ENCODE results near the gene NPLOC4. TPM values are rescaled to one million over a fixed set of nuclear protein-coding genes. Genes with fewer than 3 reads are reported as not detected.
A peak's percentile ranks its signal among the peaks of the same experiment; 100 is the strongest.

Gene NPLOC4
- total and polyA plus RNA-seq, 2 of the 13 experiments (the other 11 are each of a cell fraction or from before 2014, with no cell fraction given): 57.0 to 97.0 TPM

GRCh38 chr17:81518785-81519283, 118.1 kb downstream of the NPLOC4 start (continued):
- TF ChIP-seq ZHX1 (CRISPR knock-in tag; IDR thresholded peaks at IDR 0.05; ENCODE audit: low read depth) (no peak), IRX3 (CRISPR knock-in tag; IDR thresholded peaks at IDR 0.05; ENCODE audit: borderline replicate concordance, low read depth) (no peak), BCLAF1 (IDR thresholded peaks at IDR 0.05) (no peak), ZNF672 (CRISPR knock-in tag; IDR thresholded peaks at IDR 0.05) (no peak), ZNF276 (CRISPR knock-in tag; IDR thresholded peaks at IDR 0.05; ENCODE audit: low read depth) (no peak), JDP2 (CRISPR knock-in tag; IDR thresholded peaks at IDR 0.05; ENCODE audit: borderline replicate concordance) (no peak), ZNF784 (CRISPR knock-in tag; IDR thresholded peaks at IDR 0.05; ENCODE audit: borderline replicate concordance) (no peak), USF2 (IDR thresholded peaks at IDR 0.05; ENCODE audit: low read depth, low read length) (no peak), USF2 (CRISPR knock-in tag; IDR thresholded peaks at IDR 0.05; ENCODE audit: borderline replicate concordance) (no peak), ARID2 (CRISPR knock-in tag; IDR thresholded peaks at IDR 0.05; ENCODE audit: borderline replicate concordance) (0 out of 2 replicates have a peak, but pooled peaks have one; percentile 72), ZBTB38 (CRISPR knock-in tag; IDR thresholded peaks at IDR 0.05) (0 out of 2 replicates have a peak, but pooled peaks have one; percentile 30), HOXD1 (CRISPR knock-in tag; IDR thresholded peaks at IDR 0.05) (0 out of 2 replicates have a peak, but pooled peaks have one; percentile 26), ERF (CRISPR knock-in tag; IDR thresholded peaks at IDR 0.05) (no peak)

All from HepG2 (cell line).